Fibroblast of lung (primary cell): ENCODE data around the gene FAM83B. TPM values are rescaled to one million over a fixed set of nuclear protein-coding genes. Genes with fewer than 3 reads are reported as not detected.
A peak's percentile ranks its signal among the peaks of the same experiment; 100 is the strongest.

Experiments used
- DNase-seq, 2 donors: peaks; one replicate each; pipeline versions ENCODE4 v3.0.0 to v3.0.0-alpha.2; 2010; ENCODE audit warnings: low read depth in 2 of 2
- H2AFZ ChIP-seq: 2 replicates; pipeline ENCODE4 v1.5.1; 2012; ENCODE audit warnings: low read length, control low read depth, inconsistent platforms
- H3K27ac ChIP-seq: 2 replicates; pipeline ENCODE4 v1.5.1; 2011; ENCODE audit warnings: low read length, control low read depth; ENCODE audit not compliant: insufficient read depth
- H3K27me3 ChIP-seq: 2 replicates; pipeline ENCODE4 v1.5.1; 2011; ENCODE audit warnings: mild to moderate bottlenecking, low read length; ENCODE audit not compliant: control insufficient read depth, insufficient read depth
- H3K36me3 ChIP-seq: 2 replicates; pipeline ENCODE4 v1.5.1; 2011; ENCODE audit warnings: low read length; ENCODE audit not compliant: control insufficient read depth, insufficient read depth
- H3K4me1 ChIP-seq: 2 replicates; pipeline ENCODE4 v1.5.1; 2011; ENCODE audit warnings: low read length; ENCODE audit not compliant: control insufficient read depth, insufficient read depth; ENCODE audit errors: extremely low read depth
- H3K4me2 ChIP-seq: 2 replicates; pipeline ENCODE4 v1.5.1; 2011; ENCODE audit warnings: low read length, control low read depth; ENCODE audit not compliant: insufficient read depth; ENCODE audit errors: extremely low read depth
- H3K4me3 ChIP-seq, 4 experiments: fragments of 200-600 bp in 1 of 4; sonication (generic) in 1 of 4; replicated peaks in 1 of 4; 2 replicates each; pipeline ENCODE4 v1.5.1; 2011 to 2016; ENCODE audit warnings: low read length in 4 of 4, low read depth in 3 of 4, mild to moderate bottlenecking in 3 of 4, control low read depth in 2 of 4, inconsistent platforms in 1 of 4, mixed read lengths in 1 of 4; ENCODE audit not compliant: insufficient read depth in 1 of 4; ENCODE audit errors: control extremely low read depth in 1 of 4
- H3K79me2 ChIP-seq: 2 replicates; pipeline ENCODE4 v1.5.1; 2012; ENCODE audit warnings: mild to moderate bottlenecking, low read length, inconsistent platforms; ENCODE audit not compliant: control insufficient read depth, insufficient read depth
- H3K9ac ChIP-seq: 2 replicates; pipeline ENCODE4 v1.5.1; 2011; ENCODE audit warnings: mild to moderate bottlenecking, low read length, control low read depth; ENCODE audit not compliant: insufficient read depth
- H3K9me3 ChIP-seq: 2 replicates; pipeline ENCODE4 v1.5.1; 2012; ENCODE audit warnings: low read depth, low read length; ENCODE audit not compliant: control insufficient read depth, insufficient read depth
- H4K20me1 ChIP-seq: 2 replicates; pipeline ENCODE4 v1.5.1; 2011; ENCODE audit warnings: low read length; ENCODE audit not compliant: control insufficient read depth, insufficient read depth; ENCODE audit errors: extremely low read depth
- EZH2 ChIP-seq: IDR thresholded peaks from 2 replicates; pipeline ENCODE4 v1.5.1; 2012; ENCODE audit warnings: low read length, control low read depth, mild to moderate bottlenecking; ENCODE audit errors: missing control alignments
- polyA plus RNA-seq, 2 donors: library from polyadenylated mRNA; depleted of rRNA in 1 of 2; stranded (reverse) in 1 of 2; unstranded in 1 of 2; fragments of >200 nt; gene quantifications; 2 replicates each; pipeline ENCODE4 v1.2.1, GENCODE V29; 2011 to 2012; ENCODE audit warnings: missing spikeins in 1 of 2
- total RNA-seq: library from RNA; depleted of rRNA; stranded (reverse); fragments of >200 nt; gene quantifications from 2 replicates; pipeline ENCODE4 v1.2.1, GENCODE V29; 2014
- TF ChIP-seq, protein P1 (sequence below), 2 donors: IDR thresholded peaks in 1 of 2; conservative IDR thresholded peaks in 1 of 2; 1 replicate in 1 of 2; 2 replicates in 1 of 2; pipeline ENCODE4 v1.5.1; 2011 to 2012; ENCODE audit warnings: low read length in 2 of 2, control low read depth in 1 of 2, inconsistent platforms in 1 of 2, low read depth in 1 of 2, mild to moderate bottlenecking in 1 of 2

The FAM83B gene
- total and polyA plus RNA-seq, 2 donors (not counting 1 experiment from before 2014, with no cell fraction given): under 0.01 TPM; not detected in 1

GRCh38 chr6:54846857-54847674 is 495 bp downstream of the FAM83B start:
- Histone ChIP-seq H3K9ac (no peak overlapping the region), H3K27ac (no peak overlapping the region), H2AFZ (no peak overlapping the region), H3K27me3 (peaks cover 4% of the 10 kb centered on the region), H3K4me3 (peak overlapping the region; percentile 28 to 75 (median 42)), H3K9me3 (no peaks in the 10 kb centered on the region), H4K20me1 (no peaks in the 10 kb centered on the region), H3K4me1 (no peaks in the 10 kb centered on the region), H3K4me2 (peak overlapping the region; percentile 71), H3K79me2 (no peaks in the 10 kb centered on the region), H3K36me3 (no peaks in the 10 kb centered on the region)
- TF ChIP-seq EZH2: no peak
- TF ChIP-seq, protein P1, sequence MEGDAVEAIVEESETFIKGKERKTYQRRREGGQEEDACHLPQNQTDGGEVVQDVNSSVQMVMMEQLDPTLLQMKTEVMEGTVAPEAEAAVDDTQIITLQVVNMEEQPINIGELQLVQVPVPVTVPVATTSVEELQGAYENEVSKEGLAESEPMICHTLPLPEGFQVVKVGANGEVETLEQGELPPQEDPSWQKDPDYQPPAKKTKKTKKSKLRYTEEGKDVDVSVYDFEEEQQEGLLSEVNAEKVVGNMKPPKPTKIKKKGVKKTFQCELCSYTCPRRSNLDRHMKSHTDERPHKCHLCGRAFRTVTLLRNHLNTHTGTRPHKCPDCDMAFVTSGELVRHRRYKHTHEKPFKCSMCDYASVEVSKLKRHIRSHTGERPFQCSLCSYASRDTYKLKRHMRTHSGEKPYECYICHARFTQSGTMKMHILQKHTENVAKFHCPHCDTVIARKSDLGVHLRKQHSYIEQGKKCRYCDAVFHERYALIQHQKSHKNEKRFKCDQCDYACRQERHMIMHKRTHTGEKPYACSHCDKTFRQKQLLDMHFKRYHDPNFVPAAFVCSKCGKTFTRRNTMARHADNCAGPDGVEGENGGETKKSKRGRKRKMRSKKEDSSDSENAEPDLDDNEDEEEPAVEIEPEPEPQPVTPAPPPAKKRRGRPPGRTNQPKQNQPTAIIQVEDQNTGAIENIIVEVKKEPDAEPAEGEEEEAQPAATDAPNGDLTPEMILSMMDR (conservative IDR thresholded peaks at IDR 0.05 in 1 of 2, IDR thresholded peaks at IDR 0.05 in 1 of 2; ENCODE audit: low read depth in 1 of 2, low read length in 2 of 2): no peak
- no peak for DNase-seq

DNA sequence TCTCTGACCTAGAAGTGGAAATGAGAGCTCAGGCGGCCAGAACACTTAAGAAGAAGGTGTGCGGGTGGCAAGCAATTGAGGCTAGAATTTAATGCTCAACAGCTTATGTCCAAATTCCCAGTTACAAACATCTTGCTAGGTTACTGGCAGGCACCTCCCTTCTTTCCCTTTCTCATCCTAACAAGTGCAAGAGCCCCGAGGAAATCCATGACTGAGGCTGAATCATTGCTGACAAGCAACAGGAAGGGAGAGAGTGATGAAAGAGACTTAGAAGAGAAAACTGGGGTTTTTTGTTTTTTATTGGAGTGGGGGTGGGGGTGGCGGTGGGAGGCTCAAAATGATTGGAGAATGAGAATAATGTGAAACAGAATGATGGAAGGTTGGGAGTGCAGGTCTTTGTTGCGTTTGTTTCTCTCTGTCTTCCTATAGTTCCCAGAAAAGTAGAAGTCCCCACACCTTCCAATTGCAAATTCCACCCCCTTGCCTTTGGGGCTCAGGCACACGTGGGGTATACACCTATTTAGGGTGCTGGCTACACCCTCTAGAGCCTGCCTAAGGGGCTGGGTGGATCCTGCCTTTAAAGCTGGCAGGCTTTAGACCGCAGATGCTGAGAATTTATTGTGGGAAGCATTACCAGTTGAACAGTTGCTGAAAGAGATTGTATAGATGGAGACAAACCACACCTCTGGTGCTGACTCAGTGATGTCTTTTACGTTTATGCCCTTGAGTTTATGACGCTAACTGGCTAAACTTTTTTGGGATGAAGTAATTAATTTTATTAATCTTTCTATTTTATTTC is 1.4 kb downstream of the FAM83B start:
- Histone ChIP-seq H3K4me2 (no peak overlapping the region), H2AFZ (no peak overlapping the region), H3K27me3 (peaks cover 4% of the 10 kb centered on the region), H3K79me2 (no peaks in the 10 kb centered on the region), H3K4me1 (no peaks in the 10 kb centered on the region), H3K9ac (no peak overlapping the region), H3K27ac (no peak overlapping the region), H3K4me3 (no peak overlapping the region), H3K9me3 (no peaks in the 10 kb centered on the region), H4K20me1 (no peaks in the 10 kb centered on the region), H3K36me3 (no peaks in the 10 kb centered on the region)
- TF ChIP-seq, protein P1 (conservative IDR thresholded peaks at IDR 0.05 in 1 of 2, IDR thresholded peaks at IDR 0.05 in 1 of 2; ENCODE audit: low read depth in 1 of 2, low read length in 2 of 2): no peak
- no peak for TF ChIP-seq EZH2
- peak; percentile 29 to 46 for DNase-seq

DNA sequence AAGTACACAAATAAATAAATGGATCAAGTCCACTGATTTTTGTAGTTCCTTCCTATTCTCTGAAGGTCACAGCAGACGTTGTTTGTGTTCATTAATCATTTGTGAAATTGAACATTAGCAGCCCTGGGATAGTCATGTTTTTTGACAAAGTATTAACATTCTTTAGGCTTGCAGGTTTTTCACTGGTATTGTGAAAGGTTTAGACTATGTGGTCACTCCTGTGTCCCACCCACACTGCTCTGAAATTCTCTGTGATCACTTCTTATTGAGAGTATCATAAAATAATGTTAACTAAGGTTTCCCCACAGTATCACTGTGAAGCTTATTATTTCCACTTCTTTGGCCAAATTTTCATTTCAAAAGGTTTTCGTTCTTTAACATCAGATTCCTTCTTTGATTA is 3.5 kb downstream of the FAM83B start:
- Histone ChIP-seq H3K4me3 (no peak overlapping the region), H3K27ac (no peak overlapping the region), H3K9me3 (no peaks in the 10 kb centered on the region), H3K9ac (no peak overlapping the region), H3K4me2 (no peak overlapping the region), H3K4me1 (no peaks in the 10 kb centered on the region), H4K20me1 (no peaks in the 10 kb centered on the region), H3K27me3 (peaks cover 4% of the 10 kb centered on the region), H3K79me2 (no peaks in the 10 kb centered on the region), H3K36me3 (no peaks in the 10 kb centered on the region), H2AFZ (no peak overlapping the region)
- TF ChIP-seq, protein P1 (conservative IDR thresholded peaks at IDR 0.05 in 1 of 2, IDR thresholded peaks at IDR 0.05 in 1 of 2; ENCODE audit: low read depth in 1 of 2, low read length in 2 of 2): no peak
- TF ChIP-seq EZH2: no peak
- no peak for DNase-seq
